CD4-positive, alpha-beta T cell treated with Interleukin-1 beta for 1 hour (primary cell): ENCODE data around the gene ADGRV1.
"Not testable (repeated sequence)": the region's sequence is repeated elsewhere in the genome, so short reads cannot be mapped to it uniquely, and the experiment has no call there.

Experiments used
- DNase-seq, 2 donors: peaks; one replicate each; pipeline ENCODE4 v3.0.0-alpha.2; 2020 to 2022

The ADGRV1 gene

DNA sequence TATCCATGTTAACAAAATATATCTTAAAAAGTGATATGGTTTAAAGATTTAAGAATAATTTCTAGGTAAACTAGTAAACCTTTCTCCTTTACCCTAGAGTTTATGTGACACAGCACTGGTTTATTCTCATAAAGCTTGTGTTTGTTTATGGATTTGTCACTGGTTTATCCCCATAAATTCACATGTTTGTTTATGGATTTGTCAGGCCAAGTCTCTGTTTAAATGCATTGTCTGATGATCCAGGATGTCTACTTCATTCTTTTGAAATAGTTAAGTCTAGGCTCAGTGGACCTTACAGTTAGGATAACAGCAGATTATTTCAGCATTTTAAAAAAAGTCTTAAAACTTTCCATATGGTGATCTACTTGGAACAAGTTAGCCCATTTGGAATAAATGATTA lies 490.5 kb downstream of the ADGRV1 start:
- no peak for DNase-seq

DNA sequence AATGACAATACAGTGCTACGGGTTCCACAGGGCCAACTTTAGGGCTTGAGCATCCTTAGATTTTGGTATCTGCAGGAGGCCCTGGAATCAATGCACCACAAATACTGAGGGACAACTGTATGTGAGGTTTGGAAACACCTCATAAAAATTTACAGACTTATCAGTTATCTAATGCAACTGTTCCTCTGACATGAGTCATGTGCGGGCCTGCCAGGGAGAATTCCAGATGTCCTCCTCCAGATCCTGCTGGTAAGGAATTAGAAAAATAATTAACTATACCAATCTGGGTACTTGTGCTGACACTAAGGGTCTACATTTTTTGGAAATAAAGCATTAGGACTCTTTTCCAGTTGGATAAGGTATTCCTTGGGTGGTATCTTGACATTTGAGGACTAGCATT lies 491.2 kb downstream of the ADGRV1 start:
- DNase-seq = no peak

DNA sequence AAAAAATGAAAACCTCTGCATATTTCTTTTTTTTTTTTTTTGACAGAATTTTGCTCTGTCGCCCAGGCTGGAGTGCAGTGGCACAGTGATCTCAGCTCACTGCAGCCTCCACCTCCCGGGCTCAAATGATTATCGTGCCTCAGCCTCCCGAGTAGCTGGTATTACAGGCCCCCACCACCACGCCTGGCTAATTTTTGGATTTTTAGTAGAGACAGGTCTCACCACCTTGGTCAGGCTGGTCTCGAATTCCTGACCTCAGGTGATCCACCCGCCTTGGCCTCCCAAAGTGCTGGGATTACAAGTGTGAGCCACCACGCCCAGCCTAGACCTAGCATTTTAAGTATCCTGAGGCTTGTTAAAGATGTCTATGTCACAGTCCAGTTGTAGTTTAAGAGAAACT lies 493.8 kb downstream of the ADGRV1 start:
- DNase-seq = not testable (repeated sequence)

DNA sequence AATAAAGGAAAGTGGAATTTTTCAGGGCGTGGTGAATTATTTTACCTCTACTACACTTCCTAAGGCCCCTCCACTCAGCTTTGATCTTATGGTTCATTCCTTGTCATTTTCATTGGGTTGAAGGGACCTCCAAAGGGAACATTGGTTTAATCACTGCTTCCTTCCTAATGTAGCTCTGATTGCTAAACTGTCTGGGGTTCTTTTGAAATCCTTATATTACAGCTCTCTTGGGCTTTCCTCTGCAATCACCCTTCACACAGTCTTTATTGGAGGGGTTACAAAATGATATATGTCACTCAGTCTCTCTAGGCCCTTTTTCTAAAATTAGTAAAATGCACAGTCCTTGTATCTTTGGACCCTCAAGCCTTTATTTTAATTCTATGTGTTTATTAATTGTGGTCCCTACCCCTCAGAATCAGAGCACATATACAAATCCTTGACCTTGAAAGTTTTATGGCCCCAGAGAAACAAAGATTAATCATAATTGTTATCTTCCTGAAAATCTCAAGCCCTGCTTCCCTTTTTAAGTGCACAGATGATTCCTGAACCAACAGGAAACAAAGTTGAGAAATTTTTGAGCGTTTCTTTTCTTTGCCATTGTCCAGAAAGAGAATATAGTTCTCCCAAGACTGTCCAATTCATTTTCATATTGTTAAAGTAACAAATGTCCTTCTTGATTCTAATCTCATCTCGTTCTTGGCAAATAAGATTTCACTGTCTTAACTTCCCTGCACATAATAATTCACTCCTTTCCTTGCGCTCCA lies 494.6 kb downstream of the ADGRV1 start:
- DNase-seq = no peak

- DNase-seq = no peak
These were observed 495.1 kb downstream of the ADGRV1 start for GRCh38 chr5:91053741-91054025.

GRCh38 chr5:91058155-91058554 lies 499.6 kb downstream of the ADGRV1 start:
- no peak for DNase-seq

DNA sequence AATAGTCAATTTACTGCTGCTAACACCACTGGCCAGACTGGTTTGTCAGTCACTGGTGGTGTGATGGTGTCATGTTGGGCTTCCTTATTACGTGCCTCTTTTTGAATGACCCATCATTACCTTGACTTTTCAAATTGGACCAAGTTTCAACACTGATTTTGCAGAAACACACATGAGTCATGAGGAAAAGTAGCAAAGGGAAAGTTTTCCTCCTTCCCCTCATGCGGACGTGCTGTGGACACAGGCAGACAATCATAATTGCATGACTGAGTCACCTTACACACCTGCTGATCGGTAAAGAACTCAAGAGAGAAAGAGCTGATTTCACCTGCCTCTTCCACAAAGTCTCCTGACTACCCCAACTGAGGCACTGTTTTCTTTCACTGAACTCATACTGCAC lies 500.0 kb downstream of the ADGRV1 start:
- DNase-seq = no peak

- DNase-seq = no peak
These were observed 500.8 kb downstream of the ADGRV1 start for GRCh38 chr5:91059409-91059808.

- DNase-seq = no peak
These were observed 502.5 kb downstream of the ADGRV1 start for GRCh38 chr5:91061094-91061493.

DNA sequence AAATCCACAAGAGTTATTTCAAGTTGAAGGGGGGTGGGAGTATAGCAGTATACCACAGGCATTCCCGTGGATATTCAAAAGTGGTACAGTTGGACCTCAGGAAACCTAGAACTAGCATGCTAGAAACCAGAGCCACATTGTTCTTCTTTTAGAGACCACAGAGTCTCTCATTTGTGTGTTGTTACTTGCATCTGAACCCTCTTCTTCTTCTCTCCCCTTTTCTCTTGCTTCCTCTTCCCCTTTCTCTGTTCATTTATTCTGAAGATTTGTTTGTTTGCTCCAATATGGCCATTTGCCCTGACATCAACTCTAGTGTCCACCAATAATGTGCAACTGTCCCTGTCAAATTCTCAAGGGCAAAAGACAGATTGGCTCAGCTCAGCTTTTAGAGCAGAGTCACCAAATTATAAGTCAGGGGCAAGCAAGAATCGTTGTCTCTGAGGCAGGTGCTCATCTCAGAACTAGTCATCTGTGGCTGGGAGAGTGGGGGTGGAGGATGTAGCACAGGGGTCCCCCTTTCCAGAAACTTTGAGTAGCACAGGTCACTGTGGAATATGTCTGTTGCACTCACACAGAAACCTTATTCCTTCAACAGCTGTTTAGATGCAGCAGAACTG lies 503.5 kb downstream of the ADGRV1 start:
- no peak for DNase-seq

DNA sequence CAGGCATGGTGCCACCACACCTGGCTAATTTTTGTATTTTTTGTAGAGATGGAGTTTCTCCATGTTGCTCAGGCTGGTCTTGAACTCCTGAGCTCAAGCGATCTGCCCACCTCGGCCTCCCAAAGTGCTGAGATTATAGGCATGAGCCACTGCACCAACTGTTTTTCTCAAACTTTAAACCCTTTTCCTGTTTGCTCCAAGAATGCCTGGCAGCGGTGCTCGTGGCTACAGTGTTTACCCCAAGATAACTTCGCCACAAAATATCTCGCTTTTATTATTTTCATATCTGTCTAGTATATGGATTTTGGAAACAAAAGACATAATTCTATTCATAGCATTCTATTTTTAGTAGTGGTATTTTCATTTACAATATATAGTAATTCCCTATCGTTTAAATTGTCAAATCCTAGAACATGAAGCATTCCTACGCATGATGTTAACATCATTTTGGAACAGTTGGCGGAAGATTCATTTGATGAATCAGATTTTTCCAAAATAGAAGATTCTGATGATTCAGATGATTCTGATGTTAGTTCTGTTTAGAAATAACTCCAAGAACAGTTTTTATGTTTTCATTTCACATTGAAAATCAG lies 504.6 kb downstream of the ADGRV1 start:
- DNase-seq = not testable (repeated sequence)

DNA sequence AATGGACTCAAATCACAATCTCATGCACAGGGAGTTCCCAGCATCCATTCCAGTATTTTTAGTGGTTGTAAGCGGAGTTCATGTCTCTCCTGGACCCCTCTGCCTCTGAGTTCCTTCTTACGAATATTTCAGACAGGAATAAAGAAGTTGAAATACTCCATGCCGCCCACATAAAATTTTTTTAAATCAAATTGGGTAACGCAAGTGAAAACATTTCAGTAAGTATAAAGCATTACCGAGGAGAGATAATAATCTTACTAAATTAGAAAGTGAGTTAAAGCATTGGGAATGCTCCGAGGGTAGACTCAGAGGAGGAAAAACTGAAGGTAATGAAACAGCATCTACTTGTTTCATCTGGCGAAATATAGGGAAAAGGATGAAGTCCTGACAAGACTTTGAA lies 506.9 kb downstream of the ADGRV1 start:
- DNase-seq = no peak

DNA sequence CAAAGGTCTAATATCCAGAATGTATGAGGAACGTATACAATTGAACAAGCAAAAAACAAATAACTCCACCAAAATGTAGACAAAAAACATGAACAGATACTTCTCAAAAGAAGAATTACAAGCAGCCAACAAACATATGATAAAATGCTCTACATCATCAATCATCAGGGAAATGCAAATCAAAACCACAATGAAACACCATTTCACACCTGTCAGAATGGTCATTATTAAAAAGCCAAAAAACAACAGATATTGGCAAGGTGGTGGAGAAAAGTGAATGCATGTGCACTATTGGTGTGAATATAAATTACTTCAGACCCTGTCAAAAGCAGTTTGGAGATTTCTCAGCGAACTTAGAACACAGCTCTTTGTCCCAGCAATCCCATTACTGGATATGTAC lies 510.8 kb downstream of the ADGRV1 start:
- no peak for DNase-seq

- DNase-seq = no peak
These were observed 512.4 kb downstream of the ADGRV1 start for GRCh38 chr5:91070761-91071550.

- DNase-seq = no peak
These were observed 514.3 kb downstream of the ADGRV1 start for GRCh38 chr5:91072881-91073280.

DNA sequence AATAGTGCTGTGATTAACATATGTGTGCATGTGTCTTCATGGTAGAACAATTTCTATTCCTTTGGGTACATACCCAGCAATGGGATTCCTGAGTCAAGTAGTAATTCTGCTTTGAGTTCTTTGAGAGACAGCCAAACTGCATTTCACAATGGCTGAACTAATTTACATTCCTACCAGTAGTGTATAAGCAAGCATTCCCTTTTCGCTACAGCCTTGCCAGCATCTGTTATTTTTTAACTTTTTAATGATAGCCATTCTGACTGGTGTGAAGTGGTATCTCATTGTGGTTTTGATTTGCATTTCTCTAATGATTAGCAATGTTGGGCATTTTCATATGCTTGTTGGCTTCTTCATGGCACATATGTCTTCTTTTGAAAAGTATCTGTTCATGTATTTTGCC lies 516.0 kb downstream of the ADGRV1 start:
- DNase-seq = no peak

DNA sequence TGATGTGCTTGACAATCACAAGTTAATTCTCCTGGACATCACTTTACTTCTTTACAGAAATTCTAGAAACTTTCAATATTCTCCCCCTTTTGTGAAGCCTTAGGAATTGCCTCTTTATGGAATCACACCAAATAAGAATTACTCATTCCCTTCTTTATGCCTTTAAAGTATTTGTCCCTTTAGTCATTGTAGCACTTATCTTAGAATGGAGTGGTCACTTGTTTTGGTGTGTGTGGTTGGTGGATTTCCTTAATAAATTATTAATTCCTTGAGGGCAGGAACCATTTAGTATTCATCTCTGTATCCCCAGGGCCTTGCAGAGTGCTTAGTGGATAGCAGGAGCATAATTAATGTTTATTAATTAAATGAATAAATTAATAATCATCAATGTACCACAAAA lies 517.5 kb downstream of the ADGRV1 start:
- no peak for DNase-seq

DNA sequence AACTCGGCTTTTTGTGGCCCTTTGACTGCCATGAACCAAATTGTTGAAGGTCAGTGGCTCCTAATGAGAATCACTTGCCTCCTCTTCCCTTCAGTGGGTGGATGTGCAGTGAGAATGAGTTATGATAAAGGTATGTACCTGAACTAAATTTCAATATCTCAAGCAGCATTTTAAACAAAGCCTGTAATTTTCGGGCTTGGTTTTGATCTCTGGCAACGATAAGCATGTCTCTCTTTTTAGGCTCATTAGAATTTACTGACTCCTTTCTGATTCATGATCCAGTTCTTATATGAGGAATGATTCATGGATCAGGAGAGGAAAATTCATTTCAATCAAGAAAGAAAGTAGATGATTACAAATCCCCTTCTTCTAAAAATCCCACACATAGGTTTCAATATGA lies 519.0 kb downstream of the ADGRV1 start:
- no peak for DNase-seq

DNA sequence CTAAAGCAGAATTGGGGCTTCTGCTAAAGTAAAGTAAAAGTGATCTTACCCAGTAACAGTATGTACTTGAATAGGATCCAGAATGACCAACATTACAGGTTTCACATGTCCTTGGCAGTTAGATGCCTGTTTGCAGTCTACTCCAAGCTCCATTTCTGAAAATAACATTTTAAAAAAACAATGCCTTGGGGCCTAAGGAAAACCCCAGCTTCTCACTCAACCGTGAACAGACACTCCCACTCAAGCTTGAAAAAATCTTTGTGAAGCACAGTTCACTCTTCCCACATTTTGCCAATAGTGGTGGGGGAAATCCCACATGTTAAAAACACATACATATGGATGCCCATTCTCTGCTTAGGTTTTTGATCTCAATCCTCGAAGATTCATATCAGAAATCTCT lies 520.4 kb downstream of the ADGRV1 start:
- no peak for DNase-seq

DNA sequence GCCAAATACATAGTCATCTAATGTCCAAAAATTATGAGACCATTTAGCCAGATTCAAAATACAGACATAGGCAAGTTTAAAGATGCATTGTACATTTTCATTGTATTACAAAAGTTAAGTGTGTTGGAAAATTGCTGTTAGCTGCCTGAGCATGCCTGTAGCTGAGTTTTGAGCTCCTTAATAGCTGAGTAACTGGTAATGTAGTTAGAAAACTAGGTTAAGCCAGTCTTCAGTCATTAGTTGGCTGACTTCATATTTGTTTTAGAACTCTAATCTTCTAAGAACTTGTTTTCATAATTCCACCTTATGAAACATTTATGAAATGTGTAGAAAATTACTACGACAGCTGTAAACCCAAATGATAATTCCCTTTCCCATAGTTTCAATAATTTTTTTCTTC lies 531.2 kb downstream of the ADGRV1 start:
- no peak for DNase-seq

- DNase-seq = no peak
These were observed 532.4 kb downstream of the ADGRV1 start for GRCh38 chr5:91090995-91091394.

GRCh38 chr5:91091471-91092234 lies 533.1 kb downstream of the ADGRV1 start:
- DNase-seq = no peak
